DOHH2 (cell line): ENCODE measurements around the gene RAD51B.

Experiments
- EZH2phosphoT487 ChIP-seq: fragments of 200-600 bp; sonication (generic); IDR thresholded peaks from 2 replicates; pipeline ENCODE4 v1.6.1; 2017; ENCODE audit warnings: borderline replicate concordance, mild to moderate bottlenecking, antibody characterized with exemption, low read length, moderate library complexity, mixed read lengths
- TF ChIP-seq, protein P1 (sequence below): fragments of 200-600 bp; sonication (generic); IDR thresholded peaks from one replicate; pipeline ENCODE4 v1.5.1; 2014; ENCODE audit warnings: antibody characterized with exemption, mild to moderate bottlenecking, low read depth, low read length; ENCODE audit not compliant: poor library complexity, severe bottlenecking

DNA sequence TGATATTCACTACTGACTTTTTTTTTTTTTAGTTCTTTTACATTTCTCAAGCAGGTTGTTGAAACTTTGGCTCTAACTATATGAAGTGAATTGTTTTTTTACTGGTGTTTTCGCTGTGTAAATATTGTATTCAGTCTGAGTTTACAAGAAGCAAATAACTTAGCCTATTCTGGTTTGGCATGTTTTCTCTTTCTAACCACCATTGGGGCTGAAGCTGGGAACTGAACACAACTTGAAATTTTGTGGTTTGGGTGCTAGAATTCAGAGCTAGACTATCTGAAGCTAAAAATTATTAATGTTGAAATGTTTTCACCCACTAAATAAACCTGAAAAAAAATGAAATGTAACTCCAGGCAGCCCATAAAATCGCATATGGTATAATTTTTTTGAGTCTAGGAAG, 37.2 kb downstream of the RAD51B start:
- no peak for TF ChIP-seq EZH2phosphoT487
- TF ChIP-seq, protein P1, sequence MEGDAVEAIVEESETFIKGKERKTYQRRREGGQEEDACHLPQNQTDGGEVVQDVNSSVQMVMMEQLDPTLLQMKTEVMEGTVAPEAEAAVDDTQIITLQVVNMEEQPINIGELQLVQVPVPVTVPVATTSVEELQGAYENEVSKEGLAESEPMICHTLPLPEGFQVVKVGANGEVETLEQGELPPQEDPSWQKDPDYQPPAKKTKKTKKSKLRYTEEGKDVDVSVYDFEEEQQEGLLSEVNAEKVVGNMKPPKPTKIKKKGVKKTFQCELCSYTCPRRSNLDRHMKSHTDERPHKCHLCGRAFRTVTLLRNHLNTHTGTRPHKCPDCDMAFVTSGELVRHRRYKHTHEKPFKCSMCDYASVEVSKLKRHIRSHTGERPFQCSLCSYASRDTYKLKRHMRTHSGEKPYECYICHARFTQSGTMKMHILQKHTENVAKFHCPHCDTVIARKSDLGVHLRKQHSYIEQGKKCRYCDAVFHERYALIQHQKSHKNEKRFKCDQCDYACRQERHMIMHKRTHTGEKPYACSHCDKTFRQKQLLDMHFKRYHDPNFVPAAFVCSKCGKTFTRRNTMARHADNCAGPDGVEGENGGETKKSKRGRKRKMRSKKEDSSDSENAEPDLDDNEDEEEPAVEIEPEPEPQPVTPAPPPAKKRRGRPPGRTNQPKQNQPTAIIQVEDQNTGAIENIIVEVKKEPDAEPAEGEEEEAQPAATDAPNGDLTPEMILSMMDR, result no peak
